HG02571 (cell line): ENCODE measurements around the gene ARHGAP30.

ENCODE experiments used
- ATAC-seq: cut with Tn5 transposase; IDR thresholded peaks from one replicate; pipeline ENCODE4 v1.9.1; 2021; ENCODE audit warnings: mild to moderate bottlenecking, moderate library complexity; ENCODE audit not compliant: unreplicated experiment

The ARHGAP30 gene

DNA sequence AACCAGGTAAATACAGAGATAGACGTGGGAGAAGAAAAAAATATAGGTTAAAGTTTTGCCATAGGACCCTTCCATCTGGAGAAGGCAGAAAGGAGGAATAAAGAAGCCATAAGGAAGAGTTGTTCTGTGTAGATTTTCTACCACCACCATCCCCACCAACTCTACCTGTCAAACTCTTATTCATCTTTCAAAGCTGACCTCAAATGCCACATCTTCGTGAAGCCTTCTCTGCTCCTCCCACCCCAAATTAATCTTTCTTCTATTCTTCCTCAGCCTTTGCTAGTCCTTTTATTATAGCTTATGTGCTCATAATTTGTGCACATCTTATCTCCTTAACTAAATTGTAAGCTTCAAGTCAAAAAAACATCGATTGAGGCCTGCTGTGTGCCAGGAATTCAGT lies 20.9 kb upstream of the ARHGAP30 start:
- ATAC-seq = no peak

- ATAC-seq = no peak
Measured at GRCh38 chr1:161089938-161090337, 20.2 kb upstream of the ARHGAP30 start.

GRCh38 chr1:161089251-161089924 lies 19.7 kb upstream of the ARHGAP30 start, which contains the start of gene NECTIN4:
TSS of gene NECTIN4 (minus strand) at chr1:161089558. CDS start at chr1:161089296, 262 bp downstream.
- no peak for ATAC-seq

DNA sequence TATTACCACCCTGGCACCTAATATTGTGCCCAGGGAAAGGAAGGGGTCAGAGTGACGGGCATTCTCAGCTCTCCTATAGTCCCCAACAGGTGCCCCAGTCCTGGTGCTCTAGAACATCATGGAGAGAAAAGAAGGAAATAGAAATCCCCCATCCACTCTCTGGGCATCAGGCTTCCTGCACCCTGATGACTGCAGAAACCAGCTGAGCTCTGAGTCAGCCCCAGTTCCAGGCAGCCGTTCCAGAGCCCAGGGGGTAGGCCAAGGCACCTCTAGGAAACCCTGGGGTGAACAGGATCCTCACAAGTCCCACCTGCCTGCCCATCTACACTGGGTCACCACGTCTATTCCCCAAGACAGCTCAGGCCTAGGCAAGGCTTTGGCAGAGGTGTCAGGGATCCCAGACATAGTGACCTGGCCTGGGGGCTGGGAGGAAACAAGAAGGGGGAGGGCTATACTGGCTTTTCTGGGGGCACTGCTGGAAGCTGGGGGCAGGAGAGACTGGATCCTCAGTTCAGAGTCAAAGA lies 19.0 kb upstream of the ARHGAP30 start:
- no peak for ATAC-seq

DNA sequence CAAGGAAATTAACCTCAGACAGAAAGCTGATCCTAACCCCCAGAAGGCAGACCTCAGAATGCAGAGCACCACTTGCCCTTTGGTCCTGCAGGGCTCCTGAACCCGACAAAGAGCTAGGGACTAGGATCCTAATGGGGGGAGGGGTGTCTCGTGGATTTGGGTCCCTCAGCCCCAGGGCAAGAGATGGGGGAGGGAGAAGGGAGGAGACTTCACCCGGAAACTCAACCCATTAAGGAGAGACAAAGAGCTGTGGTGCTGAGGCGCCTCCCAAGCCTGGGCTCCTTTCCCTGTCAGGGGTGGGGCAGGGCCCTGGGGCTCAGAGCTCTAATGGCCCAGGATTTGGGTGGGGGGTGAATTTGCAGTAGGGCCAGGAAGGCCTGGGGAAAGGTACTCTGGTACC lies 16.8 kb upstream of the ARHGAP30 start:
- no peak for ATAC-seq

DNA sequence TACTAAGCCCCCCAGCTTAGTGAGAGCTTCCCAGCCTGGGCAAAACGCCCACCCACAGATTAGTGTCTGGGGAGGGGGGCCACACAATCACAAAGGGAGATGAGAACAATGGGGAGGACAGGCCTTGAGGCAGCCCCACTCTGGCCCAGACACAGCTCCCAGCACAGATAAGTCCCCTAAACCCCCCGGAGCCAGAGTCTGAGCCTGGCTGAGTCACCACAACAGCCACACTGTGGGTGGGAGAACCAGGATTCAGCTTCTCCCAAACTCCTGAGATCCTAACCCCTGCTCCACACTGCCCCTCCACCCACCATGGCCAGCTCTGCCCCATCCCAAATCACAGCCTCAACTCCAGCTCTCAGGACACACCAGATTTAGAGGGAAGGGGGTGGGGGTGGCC lies 15.5 kb upstream of the ARHGAP30 start:
- ATAC-seq = no peak

GRCh38 chr1:161084597-161084988 lies 14.9 kb upstream of the ARHGAP30 start:
- ATAC-seq = no peak

DNA sequence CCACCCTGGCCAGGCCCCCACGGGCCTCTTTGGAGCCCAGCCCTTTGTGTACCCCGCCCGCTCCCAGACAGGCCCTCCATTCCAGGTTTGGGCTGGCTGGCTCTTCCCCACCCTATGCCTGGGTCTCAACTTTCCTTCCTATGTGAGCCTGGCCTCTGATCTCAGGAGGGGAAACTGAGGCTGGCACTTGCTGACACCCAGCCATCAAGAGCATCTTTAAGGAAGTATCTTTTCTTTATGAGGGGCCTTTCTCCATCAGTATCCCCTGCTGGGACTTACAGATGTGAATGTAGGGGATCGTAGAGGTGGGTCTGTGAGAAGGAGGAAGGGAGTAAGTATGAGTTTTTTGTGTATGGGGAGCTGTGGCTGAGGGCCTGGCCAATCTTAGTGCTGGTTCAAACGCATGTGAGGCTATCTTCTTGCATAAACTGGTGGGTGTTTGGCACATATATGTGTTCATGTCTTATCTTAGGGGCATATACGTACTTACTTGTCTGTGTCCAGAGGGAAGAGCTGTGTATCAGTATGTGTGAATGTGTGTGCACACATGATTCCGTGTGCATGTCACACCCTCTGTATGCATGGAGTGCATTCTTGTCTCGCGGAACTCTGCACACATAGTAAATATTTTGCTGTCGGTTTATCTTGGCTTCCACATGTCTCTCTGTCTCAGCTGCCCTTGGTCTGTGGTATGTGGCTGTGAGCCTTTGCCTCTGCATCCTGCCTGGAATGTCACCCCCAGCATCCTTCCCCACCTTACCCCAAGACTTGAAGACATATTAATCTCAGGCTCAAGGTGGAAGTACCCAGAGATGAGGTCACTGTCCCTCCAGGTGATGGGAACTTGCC lies 14.3 kb upstream of the ARHGAP30 start:
- ATAC-seq = no peak

GRCh38 chr1:161082996-161083747 lies 13.5 kb upstream of the ARHGAP30 start:
- no peak for ATAC-seq

GRCh38 chr1:161082483-161082882 lies 12.8 kb upstream of the ARHGAP30 start:
- no peak for ATAC-seq

DNA sequence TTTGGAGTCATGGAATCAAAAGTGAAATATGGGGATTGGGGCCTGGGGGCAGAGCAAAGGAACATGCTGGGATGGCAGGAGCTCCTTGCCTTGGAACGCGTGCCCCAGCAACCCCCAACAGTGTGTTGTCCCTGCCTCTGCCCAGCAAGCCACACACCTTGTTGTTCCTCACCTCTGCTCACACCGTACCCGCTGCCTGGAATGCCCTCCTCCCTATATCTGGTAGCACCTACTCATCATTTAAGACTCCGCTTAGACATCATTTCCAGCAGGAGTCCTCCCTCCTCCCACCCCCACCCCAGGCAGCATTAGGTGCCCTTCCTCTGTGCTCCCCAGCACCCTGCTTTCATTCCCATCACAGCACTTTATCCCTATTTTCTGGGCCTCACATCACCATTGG lies 11.8 kb upstream of the ARHGAP30 start:
- no peak for ATAC-seq

GRCh38 chr1:161080441-161081405 lies 11.0 kb upstream of the ARHGAP30 start:
- ATAC-seq = no peak

GRCh38 chr1:161079436-161080110 lies 9.9 kb upstream of the ARHGAP30 start:
- ATAC-seq = no peak

DNA sequence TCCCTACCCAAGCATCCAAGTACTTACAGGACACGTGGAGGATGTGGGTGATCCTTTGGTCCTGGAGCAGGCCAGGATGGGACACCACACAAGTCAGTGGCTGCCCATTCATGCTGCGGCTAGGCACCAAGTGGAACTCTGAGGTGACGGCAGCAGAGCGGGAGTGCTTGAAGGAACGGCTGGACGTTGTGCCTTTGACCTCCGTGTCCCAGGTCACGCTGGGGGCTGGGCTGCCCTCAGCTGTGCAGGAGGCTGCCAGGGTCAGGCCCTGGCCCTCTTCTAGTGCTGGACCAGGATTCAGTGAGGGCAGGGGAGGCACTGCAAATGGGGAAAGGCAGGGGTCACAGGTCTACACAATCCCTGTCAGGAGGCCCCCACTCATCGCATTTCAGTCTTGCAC lies 7.7 kb upstream of the ARHGAP30 start:
- ATAC-seq = no peak

- ATAC-seq = no peak
Measured at GRCh38 chr1:161076410-161076809, 6.7 kb upstream of the ARHGAP30 start.

DNA sequence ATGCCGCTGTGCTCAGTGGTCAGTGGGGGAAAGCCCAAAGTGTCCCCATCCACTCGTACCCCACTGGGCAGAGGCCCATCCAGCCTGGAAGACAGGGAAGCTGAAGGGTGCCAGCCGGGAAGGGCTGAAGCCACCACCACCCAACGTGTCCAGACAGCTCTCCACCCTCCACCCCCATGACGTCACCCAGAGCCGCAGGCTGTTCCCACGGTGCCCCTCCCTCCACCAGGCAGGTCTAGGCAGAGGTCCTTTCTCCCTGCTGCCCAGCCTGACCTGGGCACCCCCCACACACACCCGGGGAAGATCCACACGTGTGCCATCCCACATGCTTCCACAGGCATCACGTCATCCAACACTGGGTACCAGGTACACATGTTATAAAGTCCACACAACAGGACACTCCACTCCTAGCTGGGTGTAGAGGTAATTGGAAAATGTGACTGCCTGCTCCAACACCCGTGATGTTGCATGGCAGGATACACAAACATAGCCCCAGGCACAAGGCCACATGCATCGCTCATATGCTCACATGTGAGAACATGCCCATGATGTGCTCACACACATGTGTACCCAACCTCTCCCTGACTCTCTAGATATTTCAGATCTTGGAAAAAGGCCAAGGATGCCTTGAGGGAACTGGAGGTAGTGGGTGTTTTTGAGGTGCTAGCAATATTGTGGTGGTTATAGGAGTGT lies 5.1 kb upstream of the ARHGAP30 start:
- no peak for ATAC-seq

DNA sequence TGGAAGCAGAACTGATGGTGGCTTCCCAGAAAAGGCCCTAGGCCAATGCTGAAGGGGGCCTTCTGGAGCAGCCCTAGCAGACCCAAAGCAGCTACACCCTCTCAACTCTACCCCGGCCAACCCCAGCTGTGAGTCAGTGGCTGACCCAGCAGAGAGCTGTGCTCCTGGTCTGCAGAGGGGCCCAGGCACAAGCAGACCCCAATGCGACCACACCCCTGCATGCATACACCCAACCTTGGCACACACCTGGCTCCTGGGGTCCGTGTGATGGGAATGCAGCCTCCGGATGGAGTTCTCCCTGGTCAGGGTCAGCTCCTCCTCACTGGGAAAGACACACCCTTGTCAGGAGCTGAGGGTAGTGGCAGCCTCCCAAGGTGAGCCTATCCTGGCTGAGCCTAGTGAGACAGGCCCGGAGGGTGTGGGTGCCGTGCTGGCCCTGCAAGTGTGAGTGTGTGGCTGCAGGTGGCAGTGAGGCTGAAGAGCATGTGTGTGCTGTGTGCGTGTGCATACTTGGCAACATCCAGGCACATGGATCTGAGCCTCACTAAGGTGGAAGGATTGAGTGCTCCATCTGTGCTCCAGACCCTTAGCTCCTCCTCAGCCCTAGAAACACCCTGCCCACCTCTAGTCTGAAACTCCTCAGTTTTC lies 3.9 kb upstream of the ARHGAP30 start:
- ATAC-seq = no peak

- ATAC-seq = no peak
Measured at GRCh38 chr1:161072751-161073449, 3.2 kb upstream of the ARHGAP30 start.
